Liver (tissue), 9 donors: ENCODE results near the gene TRIP6. TPM values are rescaled to one million over a fixed set of nuclear protein-coding genes. Genes with fewer than 3 reads are reported as not detected.

Experiments used
- DNase-seq: peaks from one replicate; pipeline ENCODE4 v3.0.0-alpha.2; 2017; ENCODE audit warnings: low spot score
- H3K27ac ChIP-seq, 2 donors: one replicate each; pipeline ENCODE4 v1.7.0; 2013; ENCODE audit warnings: inconsistent platforms in 2 of 2, low read length in 2 of 2, control low read depth in 1 of 2, low read depth in 1 of 2, mild to moderate bottlenecking in 1 of 2
- H3K27me3 ChIP-seq, 4 donors: one replicate each; pipeline versions ENCODE4 v1.6.1 to v1.7.0; 2013; ENCODE audit warnings: low read length in 3 of 4, inconsistent platforms in 1 of 4, mild to moderate bottlenecking in 1 of 4, moderate library complexity in 1 of 4; ENCODE audit not compliant: control insufficient read depth in 4 of 4, insufficient read depth in 4 of 4
- H3K36me3 ChIP-seq, 4 donors: one replicate each; pipeline versions ENCODE4 v1.6.1 to v1.7.0; 2013; ENCODE audit warnings: low read length in 3 of 4, mild to moderate bottlenecking in 3 of 4, low read depth in 1 of 4, moderate library complexity in 1 of 4; ENCODE audit not compliant: control insufficient read depth in 4 of 4, insufficient read depth in 3 of 4
- H3K4me1 ChIP-seq, 4 donors: one replicate each; pipeline versions ENCODE4 v1.6.1 to v1.7.0; 2013; ENCODE audit warnings: low read length in 3 of 4, mild to moderate bottlenecking in 3 of 4, moderate library complexity in 1 of 4; ENCODE audit not compliant: control insufficient read depth in 4 of 4, insufficient read depth in 4 of 4
- H3K4me3 ChIP-seq, 3 donors: one replicate each; pipeline versions ENCODE4 v1.6.1 to v1.7.0; 2013; ENCODE audit warnings: low read length in 3 of 3, control low read depth in 1 of 3, low read depth in 1 of 3, mild to moderate bottlenecking in 1 of 3
- H3K9ac ChIP-seq, 2 donors: one replicate each; pipeline ENCODE4 v1.7.0; 2013; ENCODE audit warnings: low read length in 2 of 2, mild to moderate bottlenecking in 2 of 2, moderate library complexity in 2 of 2, control low read depth in 1 of 2, low read depth in 1 of 2
- H3K9me3 ChIP-seq, 4 donors: one replicate each; pipeline versions ENCODE4 v1.6.1 to v1.7.0; 2013; ENCODE audit warnings: low read length in 3 of 4; ENCODE audit not compliant: control insufficient read depth in 4 of 4
- CTCF ChIP-seq: fragments of 150-350 bp; IDR thresholded peaks from 2 replicates; pipeline ENCODE4 v1.5.1; 2017; ENCODE audit warnings: improper control_type of control experiment, low read depth, low read length; ENCODE audit not compliant: missing input control
- FOXA1 ChIP-seq: IDR thresholded peaks from 2 replicates; pipeline ENCODE4 v1.6.1; 2016; ENCODE audit warnings: antibody characterized with exemption
- FOXA2 ChIP-seq: IDR thresholded peaks from 2 replicates; pipeline ENCODE4 v1.6.1; 2016; ENCODE audit warnings: antibody characterized with exemption
- GABPA ChIP-seq, 2 donors: IDR thresholded peaks in 1 of 2; conservative IDR thresholded peaks in 1 of 2; 2 replicates each; pipeline ENCODE4 v1.6.1; 2016; ENCODE audit warnings: antibody characterized with exemption in 2 of 2, mild to moderate bottlenecking in 1 of 2, moderate library complexity in 1 of 2
- HNF4G ChIP-seq: IDR thresholded peaks from 2 replicates; pipeline ENCODE4 v1.6.1; 2016; ENCODE audit warnings: antibody characterized with exemption
- JUND ChIP-seq, 2 donors: IDR thresholded peaks; 2 replicates each; pipeline ENCODE4 v1.6.1; 2016; ENCODE audit warnings: antibody characterized with exemption in 2 of 2
- MAX ChIP-seq: IDR thresholded peaks from 2 replicates; pipeline ENCODE4 v1.6.1; 2016; ENCODE audit warnings: antibody characterized with exemption
- NR2F2 ChIP-seq: IDR thresholded peaks from 2 replicates; pipeline ENCODE4 v1.6.1; 2016; ENCODE audit warnings: antibody characterized with exemption
- RAD21 ChIP-seq, 2 donors: IDR thresholded peaks; 2 replicates each; pipeline ENCODE4 v1.6.1; 2016; ENCODE audit warnings: antibody characterized with exemption in 2 of 2, mild to moderate bottlenecking in 2 of 2
- REST ChIP-seq: IDR thresholded peaks from 2 replicates; pipeline ENCODE4 v1.6.1; 2016; ENCODE audit warnings: antibody characterized with exemption, mild to moderate bottlenecking
- RXRA ChIP-seq, 2 donors: IDR thresholded peaks; 2 replicates each; pipeline ENCODE4 v1.6.1; 2017 to 2018; ENCODE audit warnings: antibody characterized with exemption in 2 of 2, mild to moderate bottlenecking in 1 of 2
- SP1 ChIP-seq: IDR thresholded peaks from 2 replicates; pipeline ENCODE4 v1.6.1; 2018; ENCODE audit warnings: antibody characterized with exemption, mild to moderate bottlenecking
- TAF1 ChIP-seq: conservative IDR thresholded peaks from 2 replicates; pipeline ENCODE4 v1.6.1; 2016; ENCODE audit warnings: antibody characterized with exemption, mild to moderate bottlenecking
- WGBS: extraction: QIAGEN DNeasy Blood & Tissue Kit; methylation state at CpG from one replicate; pipeline ENCODE4 v1.1.7; 2013; 5-methylcytosine and 5-hydroxymethylcytosine counted together
- polyA plus RNA-seq, 2 donors: library from polyadenylated mRNA; stranded (reverse) in 1 of 2; unstranded in 1 of 2; fragments of 200-250 nt in 1 of 2; fragments of >200 nt in 1 of 2; fragmentation: Nextera tagmentation in 1 of 2; extraction: Ambion mirVana in 1 of 2; gene quantifications; one replicate each; pipeline versions ENCODE4 v1.2.1 to v1.2.3, GENCODE V29; 2013 to 2015
- total RNA-seq, 2 donors: library from RNA; depleted of rRNA; stranded (reverse); fragments of >200 nt; gene quantifications; one replicate each; pipeline ENCODE4 v1.2.3, GENCODE V29; 2014
- TF ChIP-seq, protein P1 (sequence below): IDR thresholded peaks from 2 replicates; pipeline ENCODE4 v1.6.1; 2016; ENCODE audit warnings: antibody characterized with exemption
- donor health status: healthy.
- donor health status: healthy.
- donor health status: healthy.
- donor health status: healthy.
- donor health status: healthy.

TRIP6 gene
- total and polyA plus RNA-seq, 4 donors, result 14.6 to 30.7 (median 18.1) TPM

DNA sequence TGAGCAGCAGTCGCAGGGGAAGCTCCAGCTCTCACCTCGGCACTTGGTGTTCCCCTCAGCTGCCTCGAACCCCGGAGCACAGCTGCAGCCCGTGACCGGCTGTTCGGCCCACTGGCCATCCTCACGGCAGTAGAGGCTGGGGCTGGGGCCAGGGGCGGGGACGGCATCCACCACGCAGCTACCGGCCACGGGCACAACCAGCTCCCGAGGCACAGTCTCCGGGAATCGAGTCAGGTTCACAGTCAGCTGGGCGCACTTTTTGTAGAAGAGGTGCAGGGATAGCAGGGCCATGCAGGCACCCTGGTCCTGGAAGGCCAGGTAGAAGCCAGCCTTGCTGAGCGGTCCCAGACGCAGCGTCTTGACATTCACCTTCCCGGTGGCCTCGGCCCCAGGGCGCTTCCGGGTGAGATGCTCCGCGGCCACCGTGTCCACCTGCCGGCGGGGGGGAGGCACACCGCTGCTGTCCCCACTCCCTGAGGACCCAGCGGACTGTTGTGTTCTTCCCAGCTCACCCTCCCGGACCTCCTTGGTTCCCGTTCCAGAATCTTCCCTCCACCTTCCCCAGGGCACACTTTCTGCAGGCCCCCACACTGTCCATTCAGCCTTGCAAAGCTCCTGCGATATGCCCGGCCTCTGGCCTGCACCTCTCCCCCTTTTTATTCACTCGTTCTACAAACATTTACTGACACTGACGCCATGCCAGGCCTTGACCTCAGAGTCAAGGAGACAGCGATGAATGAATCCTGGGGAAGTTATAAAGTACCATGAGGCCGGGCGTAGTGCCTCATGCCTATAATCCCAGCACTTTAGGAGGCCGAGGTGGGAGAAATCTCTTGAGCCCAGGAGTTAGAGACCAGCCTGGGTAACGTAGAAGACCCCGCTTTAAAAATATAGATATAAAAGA lies 44.7 kb upstream of the TRIP6 start (continued):
- TF ChIP-seq REST, result no peak
- TF ChIP-seq SP1, result peak; percentile 32

DNA sequence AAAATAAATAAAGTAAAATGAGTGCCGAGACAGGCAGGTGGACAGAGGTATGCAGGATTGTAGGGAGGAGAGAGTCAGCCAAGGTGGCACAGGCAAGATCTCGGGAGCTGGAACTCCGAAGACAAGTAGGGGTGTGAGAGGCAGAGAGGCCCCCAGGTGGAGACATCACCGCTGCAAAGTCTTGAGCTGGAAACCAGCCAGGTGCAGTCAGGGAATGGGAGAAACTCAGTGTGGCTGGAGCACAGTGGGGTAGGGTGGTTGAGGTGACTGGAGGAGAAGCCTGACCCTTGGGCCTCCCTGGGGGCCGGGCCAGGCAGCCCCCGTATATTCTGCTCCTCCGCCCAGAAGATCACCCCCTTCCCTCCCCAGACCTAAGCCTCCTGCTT lies 44.1 kb upstream of the TRIP6 start:
- H3K4me3 ChIP-seq, result no peak overlapping the region
- peaks cover 15 to 50% (median 36%) of the 10 kb centered on the region in 4 donors for H3K4me1 ChIP-seq
- no peak for DNase-seq
- H3K27me3 ChIP-seq, result no peaks in the 10 kb centered on the region
- 70% methylated on average over 7 of the region's 7 CpGs for WGBS
- peaks cover 2 to 42% (median 22%) of the 10 kb centered on the region in 4 donors for H3K36me3 ChIP-seq
- H3K9me3 ChIP-seq, result no peaks in the 10 kb centered on the region
- H3K9ac ChIP-seq, result no peak overlapping the region
- H3K27ac ChIP-seq, result no peak overlapping the region
- TF ChIP-seq FOXA2 (no peak), RXRA (IDR thresholded peaks at IDR 0.05) (no peak), RAD21 (IDR thresholded peaks at IDR 0.05) (peak in 1 of 2 donors; percentile 1)

- no peak overlapping the region for H3K27ac ChIP-seq
- H3K4me1 ChIP-seq, result peaks cover 16 to 53% (median 37%) of the 10 kb centered on the region in 4 donors
- WGBS, result 92% methylated on average over 31 of the region's 31 CpGs
- no peak overlapping the region for H3K4me3 ChIP-seq
- no peaks in the 10 kb centered on the region for H3K9me3 ChIP-seq
- H3K27me3 ChIP-seq, result no peaks in the 10 kb centered on the region
- peaks cover 2 to 38% (median 18%) of the 10 kb centered on the region in 4 donors for H3K36me3 ChIP-seq
- H3K9ac ChIP-seq, result no peak overlapping the region
- no peak for TF ChIP-seq JUND (IDR thresholded peaks at IDR 0.05)
- no peak for TF ChIP-seq HNF4G
- no peak for TF ChIP-seq FOXA1
- no peak for TF ChIP-seq GABPA (IDR thresholded peaks at IDR 0.05 in 1 of 2, conservative IDR thresholded peaks at IDR 0.05 in 1 of 2)
- no peak for TF ChIP-seq SP1
- no peak for TF ChIP-seq NR2F2
- no peak for TF ChIP-seq CTCF
- no peak for TF ChIP-seq RXRA (IDR thresholded peaks at IDR 0.05)
- TF ChIP-seq REST, result no peak
- no peak for TF ChIP-seq TAF1
- no peak for TF ChIP-seq MAX
- TF ChIP-seq, protein P1, sequence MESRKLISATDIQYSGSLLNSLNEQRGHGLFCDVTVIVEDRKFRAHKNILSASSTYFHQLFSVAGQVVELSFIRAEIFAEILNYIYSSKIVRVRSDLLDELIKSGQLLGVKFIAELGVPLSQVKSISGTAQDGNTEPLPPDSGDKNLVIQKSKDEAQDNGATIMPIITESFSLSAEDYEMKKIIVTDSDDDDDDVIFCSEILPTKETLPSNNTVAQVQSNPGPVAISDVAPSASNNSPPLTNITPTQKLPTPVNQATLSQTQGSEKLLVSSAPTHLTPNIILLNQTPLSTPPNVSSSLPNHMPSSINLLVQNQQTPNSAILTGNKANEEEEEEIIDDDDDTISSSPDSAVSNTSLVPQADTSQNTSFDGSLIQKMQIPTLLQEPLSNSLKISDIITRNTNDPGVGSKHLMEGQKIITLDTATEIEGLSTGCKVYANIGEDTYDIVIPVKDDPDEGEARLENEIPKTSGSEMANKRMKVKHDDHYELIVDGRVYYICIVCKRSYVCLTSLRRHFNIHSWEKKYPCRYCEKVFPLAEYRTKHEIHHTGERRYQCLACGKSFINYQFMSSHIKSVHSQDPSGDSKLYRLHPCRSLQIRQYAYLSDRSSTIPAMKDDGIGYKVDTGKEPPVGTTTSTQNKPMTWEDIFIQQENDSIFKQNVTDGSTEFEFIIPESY, result no peak
- DNase-seq, result no peak
Observed at GRCh38 chr7:100823534-100823933, 43.7 kb upstream of the TRIP6 start.
